SH-SY5Y (cell line): Measurements from ENCODE around the gene PRUNE2.

Source experiments
- GATA2 ChIP-seq: IDR thresholded peaks from 2 replicates; pipeline ENCODE4 v1.6.1; 2011; ENCODE audit warnings: mild to moderate bottlenecking, low read depth, low read length
- GATA3 ChIP-seq: IDR thresholded peaks from 2 replicates; pipeline ENCODE4 v1.6.1; 2011; ENCODE audit warnings: low read depth, mild to moderate bottlenecking, low read length, moderate library complexity

PRUNE2 gene

DNA sequence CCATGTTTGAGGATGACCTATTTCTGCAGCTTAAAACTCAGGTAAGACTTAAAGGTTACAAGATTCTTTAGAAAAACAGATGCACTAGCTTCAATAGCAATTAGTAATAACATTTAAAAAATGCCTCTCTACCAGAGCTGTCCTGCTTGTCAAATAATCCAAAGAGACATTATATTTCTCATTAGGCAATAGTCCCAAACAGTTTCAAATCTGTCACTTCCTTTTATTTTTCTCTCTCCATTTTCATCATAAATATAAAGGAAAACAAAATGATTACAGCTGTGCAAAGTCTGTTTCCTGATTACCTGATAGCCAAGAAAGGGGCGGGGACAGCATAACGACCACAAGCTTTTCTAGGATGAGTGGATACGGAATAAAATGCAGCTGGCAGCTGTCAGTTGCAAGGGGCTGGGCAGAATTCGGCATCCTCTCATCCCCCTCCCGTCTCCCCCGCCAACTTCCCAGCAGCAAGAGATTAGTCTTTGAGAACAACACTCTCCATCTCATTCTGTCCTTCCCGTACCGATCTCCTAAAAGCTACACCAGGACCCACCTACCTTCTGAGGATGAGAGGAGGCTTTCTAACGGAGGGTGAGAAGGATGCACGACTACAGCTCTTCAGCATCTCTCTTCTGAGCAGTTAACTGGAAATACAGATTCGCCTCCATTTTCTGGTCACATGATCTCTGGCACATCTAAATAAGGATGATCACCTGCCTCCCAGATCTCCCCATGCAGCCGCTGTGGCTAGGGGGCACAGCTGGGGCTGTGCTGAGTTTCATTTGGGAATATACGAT is 214.2 kb downstream of the PRUNE2 start:
- TF ChIP-seq GATA3 (no peak), GATA2 (no peak)

DNA sequence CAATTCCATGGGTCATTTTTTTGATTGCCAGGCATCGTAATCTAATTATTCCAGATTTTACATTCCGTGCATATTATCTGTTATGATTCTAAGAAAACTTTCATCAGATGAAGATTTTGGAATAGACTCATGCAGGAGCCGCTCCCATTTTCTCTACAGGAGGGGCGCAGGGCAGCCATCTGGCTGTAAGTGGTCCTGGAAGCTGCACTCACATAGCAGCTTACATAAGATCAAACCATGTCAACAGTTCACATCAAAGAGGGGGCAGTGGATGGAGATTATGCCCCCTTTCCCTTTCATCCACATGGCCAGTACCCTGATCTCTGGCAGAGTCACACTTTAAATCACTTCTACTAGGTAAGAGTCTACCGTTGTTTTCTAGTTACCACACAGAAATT is 214.9 kb downstream of the PRUNE2 start:
- TF ChIP-seq GATA3 (no peak), GATA2 (no peak)

DNA sequence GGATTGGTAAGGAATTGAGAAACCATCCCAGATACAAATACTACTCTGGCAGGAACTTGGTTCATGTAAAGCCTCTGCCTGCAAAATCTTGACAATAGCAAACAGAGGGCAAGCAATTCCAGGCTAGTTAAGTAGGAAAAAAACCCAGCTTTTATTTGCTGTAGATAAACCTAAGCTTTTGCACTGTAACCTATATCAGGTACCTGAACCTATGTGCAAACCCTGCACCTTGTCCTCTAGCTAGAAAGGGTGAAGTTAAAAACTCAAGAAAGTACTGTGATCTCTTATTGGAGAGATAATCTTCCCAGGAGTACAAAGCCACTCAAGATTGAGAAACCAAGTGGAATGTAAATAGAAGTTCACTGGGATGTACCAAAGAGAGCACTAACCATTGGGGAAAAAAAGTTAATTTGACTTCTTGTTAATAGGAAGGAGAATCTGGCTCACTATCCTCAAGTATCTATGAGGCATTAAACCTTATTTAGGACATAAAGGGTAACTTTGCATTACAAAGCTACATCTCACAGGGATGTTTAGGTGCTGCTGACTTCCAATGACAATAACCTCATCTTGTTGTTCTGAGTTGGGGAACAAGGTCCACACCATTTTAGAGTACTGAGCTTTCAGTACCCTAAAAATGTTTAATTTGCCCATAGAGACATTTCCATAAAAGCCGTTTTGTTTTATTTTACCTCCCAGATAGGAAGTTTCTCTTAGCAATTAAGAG is 215.5 kb downstream of the PRUNE2 start:
- TF ChIP-seq GATA2: no peak
- no peak for TF ChIP-seq GATA3

DNA sequence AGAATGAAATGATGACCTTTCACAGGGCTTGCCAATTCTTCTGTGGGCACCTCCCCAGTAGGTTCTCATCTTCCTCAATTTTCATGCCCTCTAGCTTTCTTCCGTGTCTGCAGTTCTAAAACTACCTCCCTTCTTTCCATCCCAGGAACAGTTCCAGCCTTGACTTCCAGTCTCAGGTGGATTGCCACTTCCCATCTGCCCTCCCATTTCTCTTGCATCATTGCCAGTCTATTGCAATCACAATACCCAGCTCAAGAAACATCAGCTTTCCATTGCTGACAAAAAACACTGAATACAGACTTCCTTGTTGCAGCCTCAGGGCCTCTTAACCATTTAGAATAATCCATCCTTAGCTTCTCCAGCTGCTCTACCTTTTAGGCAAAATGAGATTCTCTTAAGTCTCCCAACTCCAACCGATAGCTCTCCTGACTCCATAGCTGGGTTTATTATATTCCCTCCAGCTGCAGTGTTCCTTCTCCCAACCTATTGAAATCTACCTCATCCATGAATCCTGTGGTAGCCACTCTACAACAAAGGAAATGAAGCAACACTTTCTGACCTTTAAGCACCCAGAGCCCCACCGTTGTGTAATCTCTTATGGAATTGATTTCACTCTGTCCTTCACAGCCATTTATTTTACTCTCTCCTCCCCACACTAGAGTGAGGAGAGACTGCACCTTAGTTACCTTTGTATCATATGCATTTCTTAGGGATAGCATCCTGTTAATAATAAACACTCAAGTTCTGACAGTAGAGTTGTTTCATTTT is 217.3 kb downstream of the PRUNE2 start:
- TF ChIP-seq GATA3: no peak
- TF ChIP-seq GATA2: no peak

DNA sequence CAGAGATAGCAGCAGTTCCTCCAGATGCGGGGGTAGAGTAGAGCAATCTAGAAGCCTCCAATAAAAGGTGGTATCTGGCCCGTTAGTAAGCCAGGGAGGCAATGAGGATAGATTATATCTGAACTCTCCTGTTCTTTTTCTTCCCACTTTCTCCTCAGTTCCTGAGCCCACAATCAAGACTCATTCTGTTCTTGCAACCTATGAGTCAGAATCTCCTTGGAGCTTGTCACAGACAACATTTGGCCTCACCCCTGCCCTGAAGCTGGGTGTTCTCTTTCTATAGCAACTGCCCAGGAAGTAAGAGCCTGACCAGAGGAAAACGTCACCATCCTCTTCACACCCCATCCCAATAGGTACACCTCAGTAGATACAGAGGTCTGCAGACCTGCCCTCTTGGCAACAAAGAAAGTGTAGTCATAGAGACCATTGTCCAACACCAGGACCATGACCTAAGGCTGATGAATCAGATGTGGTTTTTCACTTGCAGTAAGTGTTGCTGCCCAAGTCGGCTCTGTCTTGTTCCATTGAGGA is 218.0 kb downstream of the PRUNE2 start:
- no peak for TF ChIP-seq GATA3
- TF ChIP-seq GATA2: no peak

DNA sequence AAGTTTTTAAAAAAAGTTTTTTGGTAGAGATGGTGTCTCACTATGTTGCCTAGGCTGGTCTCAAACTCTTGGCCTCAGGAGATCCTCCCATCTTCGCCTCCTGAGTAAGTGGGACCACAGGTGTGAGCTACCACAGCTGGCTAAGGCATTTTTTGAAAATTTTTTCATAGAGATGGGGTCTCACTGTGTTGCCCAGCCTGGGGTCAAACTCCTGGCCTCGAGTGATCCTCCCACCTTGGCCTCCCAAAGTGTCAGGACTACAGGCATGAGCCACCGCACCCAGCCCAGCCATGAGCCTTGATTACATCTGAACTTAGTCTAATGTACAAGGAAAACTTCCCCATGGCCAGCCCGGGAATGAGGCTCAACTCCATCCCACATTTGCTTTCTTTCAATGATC is 219.2 kb downstream of the PRUNE2 start:
- TF ChIP-seq GATA2 (no peak), GATA3 (no peak)

DNA sequence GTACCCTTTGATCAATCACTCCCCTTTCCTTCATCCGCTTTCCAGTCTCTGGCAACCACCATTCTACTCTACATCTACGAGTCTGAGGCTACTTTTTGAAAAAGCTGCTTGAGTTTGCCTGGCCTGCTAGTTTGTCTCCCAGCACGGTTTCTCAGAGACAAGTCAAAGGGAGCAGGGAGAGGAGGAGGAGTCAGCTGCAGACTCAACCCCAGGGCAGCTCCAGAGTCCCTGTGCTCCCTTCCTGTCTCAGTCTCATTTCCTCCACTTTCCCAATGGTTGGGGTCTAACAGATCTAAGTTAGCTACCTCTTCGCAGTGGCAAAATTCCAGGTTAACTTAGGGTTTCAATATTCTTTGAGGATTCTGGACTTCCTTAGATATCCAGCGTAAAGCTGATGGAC is 221.7 kb downstream of the PRUNE2 start:
- TF ChIP-seq GATA3 (no peak), GATA2 (no peak)

DNA sequence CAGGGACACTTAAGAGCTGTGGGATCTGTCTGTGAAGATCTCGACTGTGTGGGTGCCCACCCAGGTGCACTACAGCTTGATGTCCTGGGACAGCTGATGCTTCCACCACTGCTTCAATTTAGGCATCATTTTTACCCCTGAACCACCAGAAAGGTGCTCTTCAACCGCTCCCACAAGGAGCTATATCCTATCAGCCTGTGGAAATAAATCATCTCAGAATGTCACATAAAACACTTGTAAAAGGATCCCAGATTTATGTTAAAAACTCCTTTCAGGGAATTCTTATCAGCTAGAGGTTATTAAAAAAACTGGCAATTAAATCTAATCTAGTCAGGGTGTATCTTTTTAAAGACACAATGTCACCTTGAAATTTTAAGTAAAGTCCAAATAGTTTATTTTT is 224.4 kb downstream of the PRUNE2 start:
- TF ChIP-seq GATA2: no peak
- TF ChIP-seq GATA3: no peak

DNA sequence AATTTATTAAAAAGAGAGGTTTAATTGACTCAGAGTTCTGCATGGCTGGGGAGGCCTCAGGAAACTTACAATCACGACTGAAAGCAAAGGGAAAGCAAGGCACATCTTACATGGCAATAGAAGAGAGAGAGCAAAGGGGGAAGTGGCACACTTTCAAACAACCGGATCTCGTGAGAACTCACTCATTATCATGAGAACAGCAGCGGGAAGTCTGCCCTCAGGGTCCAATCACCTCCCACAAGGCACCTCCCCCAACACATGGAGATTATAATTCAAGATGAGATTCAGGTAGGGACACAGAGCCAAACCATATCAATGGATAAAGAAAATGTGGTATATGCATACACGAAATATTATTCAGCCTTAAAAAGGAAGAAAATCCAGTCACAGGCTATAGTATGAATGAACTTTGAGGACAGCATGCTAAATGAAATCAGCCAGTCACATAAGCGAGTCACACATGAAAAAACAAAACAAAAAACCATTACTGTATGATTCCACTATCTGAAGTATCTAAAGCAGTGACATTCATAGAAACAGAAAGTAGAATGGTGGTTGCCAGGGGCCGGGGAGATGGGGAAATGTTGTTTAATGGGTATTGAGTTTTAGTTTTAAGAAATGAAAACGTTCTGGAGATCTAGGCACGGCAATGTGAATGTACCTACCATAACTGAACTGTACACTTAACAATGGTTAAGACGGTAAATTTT is 225.0 kb downstream of the PRUNE2 start:
- TF ChIP-seq GATA3: no peak
- no peak for TF ChIP-seq GATA2

DNA sequence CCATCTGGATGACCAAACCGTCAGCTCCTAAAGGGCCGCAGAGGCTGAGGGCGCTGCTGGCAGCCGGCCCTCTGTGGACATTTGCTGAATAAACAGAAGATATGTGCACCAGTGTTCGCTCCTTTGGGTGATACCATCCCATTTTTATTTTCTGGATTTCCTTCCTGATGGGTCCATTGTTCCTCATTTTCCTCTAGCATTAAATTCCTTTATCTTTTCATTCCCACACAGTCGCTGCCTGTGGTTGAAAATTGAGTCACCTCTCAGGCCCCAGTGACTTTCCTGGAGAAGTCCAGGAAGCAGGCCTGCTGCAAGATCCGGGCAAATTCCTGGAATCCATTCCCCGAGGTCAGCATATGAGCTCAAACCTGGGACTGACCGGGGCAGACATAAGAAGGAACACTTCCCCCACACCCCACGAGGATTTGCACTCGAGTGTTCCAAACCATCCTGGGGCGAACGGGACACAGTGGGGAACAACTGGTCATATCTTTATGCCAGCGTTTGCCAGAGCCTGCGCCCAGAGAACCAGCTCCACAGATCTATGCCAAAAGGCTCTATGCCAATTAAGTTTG is 228.3 kb downstream of the PRUNE2 start:
- TF ChIP-seq GATA3: no peak
- no peak for TF ChIP-seq GATA2

DNA sequence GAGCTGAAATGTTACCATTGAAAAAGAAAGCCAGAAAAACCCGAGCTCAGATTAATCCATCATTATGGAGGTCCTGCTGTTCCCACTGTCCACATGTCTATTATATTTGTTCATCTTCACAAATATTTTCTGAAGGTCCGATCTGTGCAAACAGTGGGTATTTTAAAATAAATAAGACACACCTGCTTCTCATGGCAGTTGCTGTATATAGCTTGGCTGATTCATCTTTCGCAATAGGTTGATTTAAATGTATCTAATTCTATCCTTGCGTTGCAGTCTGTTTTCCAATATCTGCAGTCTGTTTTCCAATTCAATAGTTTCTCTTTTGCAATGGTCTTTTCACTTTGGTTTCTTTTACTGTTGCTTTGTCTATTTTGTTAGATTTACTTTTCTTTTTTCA is 229.1 kb downstream of the PRUNE2 start:
- TF ChIP-seq GATA3 (no peak), GATA2 (no peak)

DNA sequence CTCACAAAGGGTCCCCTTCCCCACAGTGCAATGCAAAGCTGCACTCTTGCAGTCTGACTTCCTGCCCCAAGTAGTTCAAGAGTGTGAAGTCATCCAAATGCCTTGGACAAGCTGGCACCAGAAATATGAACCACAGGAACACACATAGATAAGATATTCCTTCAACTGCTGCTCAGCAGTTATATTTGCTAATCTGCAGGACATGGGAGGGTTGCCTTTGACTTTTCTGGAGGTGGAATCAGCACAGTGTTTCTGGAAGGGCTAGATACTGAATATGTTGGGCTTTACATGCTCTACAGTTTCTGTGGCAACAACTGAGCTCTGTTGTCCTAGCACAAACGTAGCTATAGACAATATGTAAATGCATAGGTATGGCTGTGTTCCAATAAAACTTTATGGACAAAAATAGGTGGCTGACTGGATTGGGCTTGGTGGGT is 238.4 kb downstream of the PRUNE2 start:
- no peak for TF ChIP-seq GATA2
- TF ChIP-seq GATA3: no peak

DNA sequence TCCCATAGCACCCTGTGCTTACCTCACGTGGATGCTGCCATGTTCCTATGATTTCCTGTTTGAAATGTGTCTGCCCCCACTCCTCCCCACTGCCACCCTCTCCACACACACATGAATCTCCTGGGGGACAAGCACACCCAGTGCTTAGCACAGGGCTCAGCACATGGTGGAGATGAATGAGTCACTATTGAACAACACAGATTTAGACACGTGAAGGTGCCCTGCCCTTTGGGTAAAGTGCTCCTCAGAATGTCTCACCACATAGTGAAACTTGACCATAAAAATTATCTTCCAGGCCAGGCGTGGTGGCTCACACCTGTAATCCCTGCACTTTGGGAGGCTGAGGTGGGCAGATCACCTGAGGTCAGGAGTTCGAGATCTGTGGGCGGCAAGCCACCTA is 240.5 kb downstream of the PRUNE2 start:
- TF ChIP-seq GATA2: no peak
- TF ChIP-seq GATA3: no peak
